Spleen (tissue), 7 donors: ENCODE results near the gene NEDD4L.

Source experiments
- POLR2A ChIP-seq, 3 donors: fragments of 450-650 bp; IDR thresholded peaks; one replicate each; pipeline ENCODE4 v1.5.1; 2017; ENCODE audit warnings: antibody characterized with exemption in 3 of 3, mild to moderate bottlenecking in 1 of 3
- POLR2AphosphoS5 ChIP-seq, 3 donors: sonication (generic); formaldehyde crosslinking; IDR thresholded peaks; one replicate each; pipeline ENCODE4 v1.5.1; 2017; ENCODE audit warnings: antibody characterized with exemption in 3 of 3
- TF ChIP-seq, protein P1 (sequence below), 11 experiments: fragments of 200-600 bp in 7 of 11; fragments of 450-650 bp in 4 of 11; sonication (generic) in 4 of 11; IDR thresholded peaks in 8 of 11; conservative IDR thresholded peaks in 3 of 11; 1 replicate in 7 of 11; 2 replicates in 4 of 11; pipeline versions ENCODE4 v1.4.0 to v1.8.0; 2016 to 2021; ENCODE audit warnings: antibody characterized with exemption in 11 of 11, inconsistent platforms in 4 of 11, mild to moderate bottlenecking in 1 of 11
- donor health status: DM: no; HTN: no; CAD: no; lungs with moderate emphysema.
- donor health status: DM: no; HTN: no; CAD: no.
- donor health status: DM: no; HTN: no; CAD: no.

DNA sequence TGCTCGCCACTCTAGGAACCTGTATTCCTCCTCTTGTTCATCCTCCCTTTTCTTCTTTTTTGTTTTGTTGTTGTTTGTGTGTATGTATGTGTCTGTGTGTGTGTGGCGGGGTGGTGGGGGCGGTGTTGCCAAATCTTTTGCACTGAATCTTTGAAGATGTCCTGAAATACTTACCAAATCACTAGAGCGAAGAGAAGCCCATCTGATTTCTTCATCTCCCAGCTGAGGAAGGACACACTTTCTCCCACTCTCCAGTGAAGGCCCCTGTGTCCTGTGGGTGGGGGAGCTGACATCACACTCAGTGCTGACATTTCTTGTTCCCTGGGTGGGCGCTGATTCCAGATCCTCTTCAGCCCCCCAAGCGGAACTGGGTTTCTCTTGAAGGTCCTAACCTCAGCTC is 74.5 kb downstream of the NEDD4L start:
- TF ChIP-seq, protein P1, sequence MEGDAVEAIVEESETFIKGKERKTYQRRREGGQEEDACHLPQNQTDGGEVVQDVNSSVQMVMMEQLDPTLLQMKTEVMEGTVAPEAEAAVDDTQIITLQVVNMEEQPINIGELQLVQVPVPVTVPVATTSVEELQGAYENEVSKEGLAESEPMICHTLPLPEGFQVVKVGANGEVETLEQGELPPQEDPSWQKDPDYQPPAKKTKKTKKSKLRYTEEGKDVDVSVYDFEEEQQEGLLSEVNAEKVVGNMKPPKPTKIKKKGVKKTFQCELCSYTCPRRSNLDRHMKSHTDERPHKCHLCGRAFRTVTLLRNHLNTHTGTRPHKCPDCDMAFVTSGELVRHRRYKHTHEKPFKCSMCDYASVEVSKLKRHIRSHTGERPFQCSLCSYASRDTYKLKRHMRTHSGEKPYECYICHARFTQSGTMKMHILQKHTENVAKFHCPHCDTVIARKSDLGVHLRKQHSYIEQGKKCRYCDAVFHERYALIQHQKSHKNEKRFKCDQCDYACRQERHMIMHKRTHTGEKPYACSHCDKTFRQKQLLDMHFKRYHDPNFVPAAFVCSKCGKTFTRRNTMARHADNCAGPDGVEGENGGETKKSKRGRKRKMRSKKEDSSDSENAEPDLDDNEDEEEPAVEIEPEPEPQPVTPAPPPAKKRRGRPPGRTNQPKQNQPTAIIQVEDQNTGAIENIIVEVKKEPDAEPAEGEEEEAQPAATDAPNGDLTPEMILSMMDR (IDR thresholded peaks at IDR 0.05 in 8 of 11, conservative IDR thresholded peaks at IDR 0.05 in 3 of 11): no peak
- no peak for TF ChIP-seq POLR2AphosphoS5 (IDR thresholded peaks at IDR 0.05)
- no peak for TF ChIP-seq POLR2A (IDR thresholded peaks at IDR 0.05)
